SK-N-SH (cell line): Measurements from ENCODE around the gene FKRP. TPM values are rescaled to one million over a fixed set of nuclear protein-coding genes. Genes with fewer than 3 reads are reported as not detected.

ENCODE experiments used
- CTCF ChIA-PET: fragments of 300-600, 350-600 bp; formaldehyde crosslinking; extraction: SDS; loops from one replicate; lab custom pipeline; 2021; lab: Yijun Ruan, JAX
- POLR2A ChIA-PET: fragments of 350-600 bp; sonication (Branson Sonifier 250); formaldehyde crosslinking; extraction: SDS; loops from one replicate; lab custom pipeline; 2020; ENCODE audit warnings: antibody characterized with exemption, inconsistent platforms; lab: Yijun Ruan, JAX
- DNase-seq: peaks from one replicate; pipeline ENCODE4 v3.0.0; 2012
- H2AFZ ChIP-seq: fragments of 200-600 bp; sonication (generic); 2 replicates; pipeline ENCODE4 v1.8.1; 2016; ENCODE audit warnings: antibody characterized with exemption, mild to moderate bottlenecking, low read depth
- H3F3A ChIP-seq: fragments of 200-600 bp; sonication (generic); replicated peaks from 2 replicates; pipeline ENCODE3; 2016; ENCODE audit warnings: antibody characterized with exemption, mild to moderate bottlenecking; ENCODE audit not compliant: insufficient read depth
- H3K27ac ChIP-seq, 2 experiments: fragments of 200-500 bp in 1 of 2; fragments of 200-600 bp in 1 of 2; sonication (Bioruptor generic) in 1 of 2; sonication (generic), shearing (Covaris generic) in 1 of 2; 2 replicates each; pipeline versions ENCODE4 v1.5.1 to v1.6.1; 2014 to 2016; ENCODE audit warnings: low read depth in 2 of 2, inconsistent platforms in 1 of 2, low read length in 1 of 2, mild to moderate bottlenecking in 1 of 2, mixed read lengths in 1 of 2
- H3K27me3 ChIP-seq: fragments of 200-600 bp; sonication (generic), shearing (Covaris generic); 2 replicates; pipeline ENCODE4 v1.6.1; 2016; ENCODE audit warnings: mixed run types; ENCODE audit not compliant: insufficient read depth
- H3K36me3 ChIP-seq, 2 experiments: fragments of 200-500 bp in 1 of 2; fragments of 200-600 bp in 1 of 2; sonication (Bioruptor generic) in 1 of 2; sonication (generic) in 1 of 2; replicated peaks in 1 of 2; 2 replicates each; pipeline versions ENCODE3 to v1.5.1; 2014 to 2016; ENCODE audit warnings: low read length in 1 of 2, mild to moderate bottlenecking in 1 of 2; ENCODE audit not compliant: insufficient read depth in 2 of 2, control insufficient read depth in 1 of 2
- H3K4me1 ChIP-seq, 2 experiments: fragments of 200-500 bp in 1 of 2; fragments of 200-600 bp in 1 of 2; sonication (Bioruptor generic) in 1 of 2; sonication (generic), shearing (Covaris generic) in 1 of 2; 2 replicates each; pipeline versions ENCODE4 v1.5.1 to v1.6.1; 2014 to 2016; ENCODE audit warnings: low read depth in 1 of 2, low read length in 1 of 2, mixed run types in 1 of 2; ENCODE audit not compliant: insufficient read depth in 2 of 2, control insufficient read depth in 1 of 2
- H3K4me2 ChIP-seq: fragments of 200-600 bp; sonication (generic), shearing (Covaris generic); 2 replicates; pipeline ENCODE4 v1.6.1; 2017; ENCODE audit warnings: mixed run types
- H3K4me3 ChIP-seq, 2 experiments: fragments of 200-500 bp in 1 of 2; fragments of 200-600 bp in 1 of 2; sonication (Bioruptor generic) in 1 of 2; sonication (generic), shearing (Covaris generic) in 1 of 2; 2 replicates each; pipeline versions ENCODE4 v1.5.1 to v1.8.1; 2014 to 2016; ENCODE audit warnings: low read depth in 2 of 2, inconsistent platforms in 1 of 2, low read length in 1 of 2, mild to moderate bottlenecking in 1 of 2, mixed read lengths in 1 of 2, moderate library complexity in 1 of 2
- H3K79me2 ChIP-seq: fragments of 200-600 bp; sonication (generic); 2 replicates; pipeline ENCODE4 v1.8.1; 2017; ENCODE audit warnings: mild to moderate bottlenecking; ENCODE audit not compliant: insufficient read depth
- H3K9ac ChIP-seq: fragments of 200-600 bp; sonication (generic); 2 replicates; pipeline ENCODE4 v1.6.1; 2017; ENCODE audit warnings: mixed run types
- H3K9me2 ChIP-seq: fragments of 200-600 bp; sonication (generic); 2 replicates; pipeline ENCODE4 v1.6.1; 2017; ENCODE audit warnings: mixed run types
- H3K9me3 ChIP-seq: fragments of 200-600 bp; sonication (generic); 2 replicates; pipeline ENCODE4 v1.6.1; 2017; ENCODE audit warnings: mixed run types, mild to moderate bottlenecking, moderate library complexity
- H4K20me1 ChIP-seq: fragments of 200-600 bp; sonication (generic); 2 replicates; pipeline ENCODE4 v1.6.1; 2017; ENCODE audit warnings: mild to moderate bottlenecking, mixed run types; ENCODE audit not compliant: insufficient read depth
- FOXJ3 ChIP-seq: sonication (generic); formaldehyde crosslinking; IDR thresholded peaks from 2 replicates; pipeline ENCODE4 v1.5.1; 2020; ENCODE audit warnings: mild to moderate bottlenecking, missing genetic modification reagents
- FOXM1 ChIP-seq: IDR thresholded peaks from 2 replicates; pipeline ENCODE4 v1.4.0; 2012; ENCODE audit warnings: low read depth, mild to moderate bottlenecking
- JUND ChIP-seq: IDR thresholded peaks from 2 replicates; pipeline ENCODE4 v1.4.0; 2012
- MXI1 ChIP-seq: IDR thresholded peaks from 2 replicates; pipeline ENCODE4 v1.6.1; 2012; ENCODE audit warnings: mild to moderate bottlenecking, low read depth, low read length, improper control_type of control experiment
- NFIC ChIP-seq: IDR thresholded peaks from 2 replicates; pipeline ENCODE4 v1.4.0; 2012; ENCODE audit warnings: borderline replicate concordance
- POLR2AphosphoS5 ChIP-seq: IDR thresholded peaks from 2 replicates; pipeline ENCODE4 v1.6.1; 2012; ENCODE audit warnings: low read depth, low read length
- RFX5 ChIP-seq: IDR thresholded peaks from 2 replicates; pipeline ENCODE4 v1.6.1; 2012; ENCODE audit warnings: mild to moderate bottlenecking, improper control_type of control experiment, low read length
- SIN3A ChIP-seq: IDR thresholded peaks from 2 replicates; pipeline ENCODE4 v1.6.1; 2012; ENCODE audit warnings: low read depth, mild to moderate bottlenecking, low read length, moderate library complexity, borderline replicate concordance
- WGBS: methylation state at CpG from one replicate; pipeline ENCODE4 v1.1.6; 2017; ENCODE audit warnings: low lambda C conversion rate; 5-methylcytosine and 5-hydroxymethylcytosine counted together
- polyA plus RNA-seq, 3 experiments: library from polyadenylated mRNA; depleted of rRNA; stranded (reverse); fragments of >200 nt; gene quantifications; 2 replicates each; pipeline ENCODE4 v1.2.3, GENCODE V29; 2012
- TF ChIP-seq, protein P1 (sequence below): fragments of 200-600 bp; sonication (generic); IDR thresholded peaks from 2 replicates; pipeline ENCODE4 v1.6.1; 2017; ENCODE audit warnings: antibody characterized with exemption, mild to moderate bottlenecking, moderate library complexity
- TF ChIP-seq, protein P2 (sequence below): fragments of 150-350 bp; IDR thresholded peaks from 2 replicates; pipeline ENCODE4 v1.6.1; 2016; ENCODE audit warnings: mild to moderate bottlenecking, low read depth, low read length
- TF ChIP-seq, protein P3 (sequence below): IDR thresholded peaks from 2 replicates; pipeline ENCODE4 v1.4.0; 2012; ENCODE audit warnings: low read depth, borderline replicate concordance

FKRP gene
- polyA plus RNA-seq, 1 of the 3 experiments (the other 2 are of a cell fraction): 37.3 TPM

DNA sequence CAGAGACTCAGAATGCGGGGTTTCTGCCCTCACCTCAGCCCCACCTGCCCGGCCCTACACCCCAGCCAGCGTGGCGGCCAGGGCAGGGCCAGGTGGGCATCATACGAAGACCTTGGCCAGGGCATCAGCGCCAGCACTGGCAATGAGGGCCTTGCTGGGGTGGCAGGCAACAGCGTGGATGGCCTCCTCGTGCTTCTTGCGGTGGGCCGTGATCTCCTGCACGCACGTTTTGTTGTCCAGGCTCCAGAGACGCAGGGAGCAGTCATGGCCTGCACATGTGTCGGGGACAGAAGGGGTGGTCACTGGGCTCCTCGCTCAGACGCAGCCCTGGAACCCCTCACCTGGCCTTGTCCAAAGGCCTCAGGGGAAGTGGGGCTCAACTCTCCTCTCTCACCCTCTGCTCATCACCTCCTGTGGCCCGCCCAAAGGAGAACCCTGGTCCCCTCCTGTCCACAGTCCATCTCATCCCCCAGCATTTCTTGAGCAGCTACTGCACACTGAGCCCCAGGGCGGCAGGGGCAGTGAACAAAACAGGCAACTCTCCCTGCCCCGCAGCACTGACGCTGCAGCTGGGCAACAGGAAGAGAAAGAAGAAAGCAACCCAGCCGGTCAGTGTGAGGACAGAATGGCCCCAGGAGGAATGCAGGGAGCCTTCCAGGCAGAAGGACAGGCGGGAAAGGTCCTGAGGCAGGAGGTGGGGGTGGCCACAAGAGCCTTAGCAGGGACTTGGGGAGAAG is 25.2 kb upstream of the FKRP start:
- POLR2A ChIA-PET: no interaction called here
- no peak overlapping the region for H3K27ac ChIP-seq
- no peaks in the 10 kb centered on the region for H3K9me3 ChIP-seq
- H3K4me1 ChIP-seq: peaks cover 0 to 5% of the 10 kb centered on the region in 2 experiments; a peak in 1 of 4 replicates
- H3K36me3 ChIP-seq: peaks cover 4 to 65% of the 10 kb centered on the region in 2 experiments
- TF ChIP-seq FOXM1: no peak
- H2AFZ ChIP-seq: no peak overlapping the region
- no peaks in the 10 kb centered on the region for H3K27me3 ChIP-seq
- H3K9me2 ChIP-seq: no peaks in the 10 kb centered on the region
- 96% methylated on average over 15 of the region's 22 CpGs for WGBS
- no peaks in the 10 kb centered on the region for H4K20me1 ChIP-seq
- peaks cover 14% of the 10 kb centered on the region for H3F3A ChIP-seq
- H3K4me3 ChIP-seq: no peak overlapping the region
- CTCF ChIA-PET: interaction anchor here (0.9 to 1.5 kb wide), 6 partner anchors 8 to 120 kb away, joined by 3 to 5 read pairs (median 4); no protein-coding TSS in a partner anchor
- H3K9ac ChIP-seq: no peak overlapping the region
- no peak for DNase-seq
- no peak overlapping the region for H3K4me2 ChIP-seq
- H3K79me2 ChIP-seq: peaks cover 11% of the 10 kb centered on the region

DNA sequence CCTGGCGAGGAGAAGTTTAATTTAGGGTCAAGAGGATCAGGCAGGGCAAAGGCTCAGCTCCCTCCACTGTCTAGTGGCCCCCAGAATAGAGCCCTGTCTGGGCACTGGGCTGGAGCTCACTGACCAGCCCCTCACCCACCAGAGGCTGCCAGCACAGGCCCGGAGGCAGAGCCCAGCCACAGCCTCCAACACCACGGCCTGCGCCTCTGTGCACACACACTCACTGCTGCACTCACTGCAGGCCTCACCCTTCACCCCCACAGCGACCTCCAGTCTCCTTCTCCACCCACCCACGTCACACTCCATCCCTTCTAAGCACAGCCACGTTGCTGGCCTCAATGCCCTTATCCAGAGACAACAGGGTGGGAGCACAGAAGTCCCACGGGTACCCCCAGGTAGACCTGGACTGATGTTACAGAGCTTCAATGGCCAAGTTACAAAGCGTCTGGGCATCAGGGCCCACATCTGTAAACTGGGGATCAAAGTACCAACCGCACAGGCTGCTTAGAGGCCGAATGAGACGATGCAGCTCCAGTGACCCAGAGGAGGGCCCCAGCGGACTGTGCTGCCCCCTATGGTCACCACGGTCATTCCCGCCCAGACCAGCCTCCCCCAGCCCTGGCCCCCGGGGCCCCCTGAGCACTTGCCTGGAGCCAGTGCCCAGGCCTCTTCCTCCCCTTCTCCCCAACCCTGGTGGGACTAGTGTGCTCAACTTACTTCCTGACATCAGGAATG is 24.4 kb upstream of the FKRP start:
- Histone ChIP-seq H3K27me3 (no peaks in the 10 kb centered on the region), H3K36me3 (peaks cover 4 to 68% of the 10 kb centered on the region in 2 experiments), H3K9ac (no peak overlapping the region), H2AFZ (no peak overlapping the region), H3K9me2 (no peaks in the 10 kb centered on the region), H3K4me2 (no peak overlapping the region), H4K20me1 (no peaks in the 10 kb centered on the region), H3K9me3 (no peaks in the 10 kb centered on the region), H3K79me2 (peaks cover 7% of the 10 kb centered on the region; the same call in 1 of the 2 replicates), H3K27ac (no peak overlapping the region)
- DNase-seq: peak; percentile 76
- POLR2A ChIA-PET: no interaction called here
- WGBS: 91% methylated on average over 7 of the region's 16 CpGs
- CTCF ChIA-PET: interaction anchor here (0.9 to 1.5 kb wide), 5 partner anchors 17 to 119 kb away, joined by 3 to 5 read pairs (median 4); no protein-coding TSS in a partner anchor
- no peak for TF ChIP-seq FOXJ3 (CRISPR knock-in tag)
- TF ChIP-seq, protein P1, sequence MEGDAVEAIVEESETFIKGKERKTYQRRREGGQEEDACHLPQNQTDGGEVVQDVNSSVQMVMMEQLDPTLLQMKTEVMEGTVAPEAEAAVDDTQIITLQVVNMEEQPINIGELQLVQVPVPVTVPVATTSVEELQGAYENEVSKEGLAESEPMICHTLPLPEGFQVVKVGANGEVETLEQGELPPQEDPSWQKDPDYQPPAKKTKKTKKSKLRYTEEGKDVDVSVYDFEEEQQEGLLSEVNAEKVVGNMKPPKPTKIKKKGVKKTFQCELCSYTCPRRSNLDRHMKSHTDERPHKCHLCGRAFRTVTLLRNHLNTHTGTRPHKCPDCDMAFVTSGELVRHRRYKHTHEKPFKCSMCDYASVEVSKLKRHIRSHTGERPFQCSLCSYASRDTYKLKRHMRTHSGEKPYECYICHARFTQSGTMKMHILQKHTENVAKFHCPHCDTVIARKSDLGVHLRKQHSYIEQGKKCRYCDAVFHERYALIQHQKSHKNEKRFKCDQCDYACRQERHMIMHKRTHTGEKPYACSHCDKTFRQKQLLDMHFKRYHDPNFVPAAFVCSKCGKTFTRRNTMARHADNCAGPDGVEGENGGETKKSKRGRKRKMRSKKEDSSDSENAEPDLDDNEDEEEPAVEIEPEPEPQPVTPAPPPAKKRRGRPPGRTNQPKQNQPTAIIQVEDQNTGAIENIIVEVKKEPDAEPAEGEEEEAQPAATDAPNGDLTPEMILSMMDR: peak; percentile 41
- TF ChIP-seq, all 33 proteins: peak for 1
- H3F3A ChIP-seq: peaks cover 14% of the 10 kb centered on the region
- no peak overlapping the region for H3K4me3 ChIP-seq
- peaks cover 0 to 5% of the 10 kb centered on the region in 2 experiments; a peak in 1 of 4 replicates for H3K4me1 ChIP-seq

DNA sequence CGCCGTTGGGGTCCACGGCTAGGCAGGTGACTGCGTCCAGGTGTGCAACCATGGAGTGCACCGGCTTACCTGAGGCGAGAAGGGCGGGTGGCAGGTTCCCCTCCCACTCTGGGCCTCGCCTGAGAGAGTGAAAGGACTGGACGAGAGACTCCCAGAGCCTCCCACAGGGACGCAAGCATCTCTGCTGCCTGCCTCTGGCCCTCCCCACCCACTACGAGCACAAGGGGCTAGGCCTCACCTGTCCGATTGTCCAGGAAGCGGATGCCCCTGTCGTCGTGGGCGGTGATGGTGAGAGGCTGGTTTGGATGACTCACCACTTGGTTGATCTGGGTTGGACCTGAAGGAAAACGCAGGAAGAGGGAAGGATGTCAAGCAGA is 23.9 kb upstream of the FKRP start:
- no peak overlapping the region for H3K4me3 ChIP-seq
- no peaks in the 10 kb centered on the region for H4K20me1 ChIP-seq
- H3K4me1 ChIP-seq: peaks cover 0 to 5% of the 10 kb centered on the region in 2 experiments; a peak in 1 of 4 replicates
- H3K4me2 ChIP-seq: no peak overlapping the region
- no peaks in the 10 kb centered on the region for H3K9me2 ChIP-seq
- TF ChIP-seq, protein P2, sequence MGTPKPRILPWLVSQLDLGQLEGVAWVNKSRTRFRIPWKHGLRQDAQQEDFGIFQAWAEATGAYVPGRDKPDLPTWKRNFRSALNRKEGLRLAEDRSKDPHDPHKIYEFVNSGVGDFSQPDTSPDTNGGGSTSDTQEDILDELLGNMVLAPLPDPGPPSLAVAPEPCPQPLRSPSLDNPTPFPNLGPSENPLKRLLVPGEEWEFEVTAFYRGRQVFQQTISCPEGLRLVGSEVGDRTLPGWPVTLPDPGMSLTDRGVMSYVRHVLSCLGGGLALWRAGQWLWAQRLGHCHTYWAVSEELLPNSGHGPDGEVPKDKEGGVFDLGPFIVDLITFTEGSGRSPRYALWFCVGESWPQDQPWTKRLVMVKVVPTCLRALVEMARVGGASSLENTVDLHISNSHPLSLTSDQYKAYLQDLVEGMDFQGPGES: no peak
- TF ChIP-seq NFIC (no peak), POLR2AphosphoS5 (no peak), FOXM1 (no peak), MXI1 (no peak), SIN3A (no peak), RFX5 (no peak), JUND (no peak)
- TF ChIP-seq, protein P3, sequence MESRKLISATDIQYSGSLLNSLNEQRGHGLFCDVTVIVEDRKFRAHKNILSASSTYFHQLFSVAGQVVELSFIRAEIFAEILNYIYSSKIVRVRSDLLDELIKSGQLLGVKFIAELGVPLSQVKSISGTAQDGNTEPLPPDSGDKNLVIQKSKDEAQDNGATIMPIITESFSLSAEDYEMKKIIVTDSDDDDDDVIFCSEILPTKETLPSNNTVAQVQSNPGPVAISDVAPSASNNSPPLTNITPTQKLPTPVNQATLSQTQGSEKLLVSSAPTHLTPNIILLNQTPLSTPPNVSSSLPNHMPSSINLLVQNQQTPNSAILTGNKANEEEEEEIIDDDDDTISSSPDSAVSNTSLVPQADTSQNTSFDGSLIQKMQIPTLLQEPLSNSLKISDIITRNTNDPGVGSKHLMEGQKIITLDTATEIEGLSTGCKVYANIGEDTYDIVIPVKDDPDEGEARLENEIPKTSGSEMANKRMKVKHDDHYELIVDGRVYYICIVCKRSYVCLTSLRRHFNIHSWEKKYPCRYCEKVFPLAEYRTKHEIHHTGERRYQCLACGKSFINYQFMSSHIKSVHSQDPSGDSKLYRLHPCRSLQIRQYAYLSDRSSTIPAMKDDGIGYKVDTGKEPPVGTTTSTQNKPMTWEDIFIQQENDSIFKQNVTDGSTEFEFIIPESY: no peak
- H2AFZ ChIP-seq: no peak overlapping the region
- no peaks in the 10 kb centered on the region for H3K27me3 ChIP-seq
- H3K27ac ChIP-seq: no peak overlapping the region
- DNase-seq: no peak
- peaks cover 6 to 74% of the 10 kb centered on the region in 2 experiments for H3K36me3 ChIP-seq
- no peaks in the 10 kb centered on the region for H3K9me3 ChIP-seq
- ChIA-PET CTCF (interaction anchor here (1.0 to 1.5 kb wide), 4 partner anchors 17 to 118 kb away, joined by 3 to 5 read pairs (median 4); no protein-coding TSS in a partner anchor), POLR2A (no interaction called here)
- H3K79me2 ChIP-seq: peaks cover 4% of the 10 kb centered on the region; the same call in 1 of the 2 replicates
- peaks cover 14% of the 10 kb centered on the region for H3F3A ChIP-seq
- H3K9ac ChIP-seq: no peak overlapping the region
- WGBS: 78% methylated on average over 7 of the region's 17 CpGs
